Activated CD8-positive, alpha-beta memory T cell treated with anti-CD3 and anti-CD28 coated beads for 4 hours (primary cell): ENCODE results near the gene CHERP.

Experiments
- DNase-seq, 2 donors: peaks; one replicate each; pipeline ENCODE4 v3.0.0-alpha.2; 2020; ENCODE audit warnings: low read depth in 2 of 2

CHERP gene

GRCh38 chr19:16542910-16543472 lies 754 bp upstream of the CHERP start:
- no peak for DNase-seq

GRCh38 chr19:16541526-16542044 lies 652 bp downstream of the CHERP start:
- DNase-seq, result no peak

GRCh38 chr19:16540948-16541347 lies 1.3 kb downstream of the CHERP start:
- no peak for DNase-seq

- no peak for DNase-seq
Measured at GRCh38 chr19:16537111-16537510, 5.1 kb downstream of the CHERP start.

DNA sequence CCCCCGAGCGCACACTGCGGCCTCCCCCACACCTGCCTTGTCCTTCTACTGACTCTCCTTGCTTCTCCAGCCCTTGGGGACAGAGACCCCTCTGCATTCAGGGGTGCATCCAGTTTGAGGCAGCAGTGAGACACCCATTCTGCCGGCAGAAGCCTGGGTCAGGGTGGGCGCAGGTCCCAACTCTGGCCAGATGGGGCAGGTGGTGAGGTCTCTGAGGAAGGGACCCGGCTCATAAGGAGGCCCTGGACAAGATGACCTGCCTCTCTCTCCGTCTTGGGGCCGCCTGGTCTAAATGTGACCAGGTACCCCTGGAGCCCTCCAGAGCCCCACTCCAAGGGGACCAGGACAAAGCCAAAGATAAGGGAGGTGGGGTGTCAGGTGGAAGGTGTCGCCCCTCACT lies 6.1 kb downstream of the CHERP start:
- no peak for DNase-seq

- no peak for DNase-seq
Measured at GRCh38 chr19:16535381-16535780, 6.9 kb downstream of the CHERP start.

DNA sequence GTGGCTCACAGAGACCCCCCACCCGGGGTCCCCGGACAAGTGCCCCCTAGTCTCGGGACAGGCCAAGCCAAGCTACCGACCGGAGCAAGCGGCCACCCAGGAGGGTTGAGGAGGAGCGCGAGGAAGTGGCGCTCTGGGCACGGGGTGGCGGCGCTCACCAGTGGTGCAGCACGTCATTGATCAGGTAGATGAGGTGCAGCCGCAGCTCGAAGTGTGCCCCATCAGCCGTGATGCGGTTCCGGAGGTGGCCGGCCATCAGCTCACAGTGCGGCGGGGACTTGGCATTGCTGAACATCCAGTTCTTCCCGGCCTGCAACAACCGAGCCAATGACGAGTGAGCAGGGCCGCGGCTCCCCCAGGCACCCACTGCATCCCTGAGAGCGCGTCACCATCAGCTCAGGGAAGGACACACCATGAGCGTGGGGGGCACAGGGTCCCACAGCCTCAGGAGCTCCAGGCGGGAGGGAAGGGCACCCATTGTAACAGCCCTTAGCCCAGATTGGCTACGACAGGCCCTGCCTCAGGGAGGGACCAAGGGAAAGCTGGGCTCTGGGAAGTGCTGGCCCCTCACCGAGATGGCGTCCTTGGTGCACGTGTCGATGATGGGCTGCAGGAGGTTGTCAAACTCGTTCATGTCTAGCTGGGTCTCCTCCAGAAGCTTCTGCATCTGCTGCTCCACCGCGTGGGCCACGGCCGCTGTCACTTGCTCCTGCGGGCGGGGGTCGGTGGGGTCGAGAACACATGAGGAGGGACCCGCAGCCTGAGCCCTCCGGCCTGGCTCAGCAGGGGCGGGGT lies 9.6 kb downstream of the CHERP start:
- no peak for DNase-seq

- no peak for DNase-seq
Measured at GRCh38 chr19:16531380-16531669, 10.9 kb downstream of the CHERP start.

DNA sequence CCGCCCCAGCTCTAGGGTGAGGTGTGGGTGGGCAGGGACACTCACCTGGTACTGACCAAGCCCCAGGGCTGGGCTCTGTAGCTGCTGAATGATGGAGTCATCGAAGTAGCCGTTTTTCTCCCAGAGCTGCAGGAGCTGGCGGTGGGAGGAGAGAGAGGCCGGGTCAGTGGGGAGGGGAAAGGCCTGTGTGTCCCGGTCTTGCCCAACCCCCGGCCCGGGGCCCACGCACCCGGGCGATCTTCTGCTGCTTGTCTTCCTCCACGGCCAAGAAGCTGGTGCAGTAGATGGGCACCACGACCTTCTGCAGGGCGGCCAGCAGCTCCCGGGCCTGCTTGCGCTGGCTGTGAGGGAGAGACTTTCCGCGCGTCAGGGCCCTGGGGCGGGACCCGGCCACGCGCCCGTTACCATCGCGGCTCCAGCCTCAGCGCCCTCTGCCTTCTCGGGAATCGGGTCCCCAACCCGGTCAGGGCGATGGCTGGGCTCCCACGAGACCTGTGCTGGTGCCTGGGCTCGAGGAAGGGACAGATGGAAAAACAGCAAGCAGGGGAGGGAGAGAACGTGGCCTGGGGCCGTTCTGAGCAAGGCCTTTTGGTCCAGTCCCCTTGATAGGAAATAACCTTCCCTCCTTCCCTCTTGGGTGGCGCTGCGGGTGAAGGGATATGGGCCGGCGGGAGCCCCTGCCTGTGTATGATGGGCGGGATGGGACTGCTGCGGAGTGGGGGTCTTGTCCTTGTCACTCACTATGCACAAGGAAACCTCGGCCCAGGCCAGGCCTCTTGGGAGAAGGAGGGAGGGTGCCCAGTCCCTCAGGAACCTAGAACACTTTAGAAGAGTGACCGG lies 11.5 kb downstream of the CHERP start:
- no peak for DNase-seq

- no peak for DNase-seq
Measured at GRCh38 chr19:16529466-16530144, 12.6 kb downstream of the CHERP start.

- DNase-seq, result no peak
Measured at GRCh38 chr19:16527971-16528521, 14.2 kb downstream of the CHERP start.

DNA sequence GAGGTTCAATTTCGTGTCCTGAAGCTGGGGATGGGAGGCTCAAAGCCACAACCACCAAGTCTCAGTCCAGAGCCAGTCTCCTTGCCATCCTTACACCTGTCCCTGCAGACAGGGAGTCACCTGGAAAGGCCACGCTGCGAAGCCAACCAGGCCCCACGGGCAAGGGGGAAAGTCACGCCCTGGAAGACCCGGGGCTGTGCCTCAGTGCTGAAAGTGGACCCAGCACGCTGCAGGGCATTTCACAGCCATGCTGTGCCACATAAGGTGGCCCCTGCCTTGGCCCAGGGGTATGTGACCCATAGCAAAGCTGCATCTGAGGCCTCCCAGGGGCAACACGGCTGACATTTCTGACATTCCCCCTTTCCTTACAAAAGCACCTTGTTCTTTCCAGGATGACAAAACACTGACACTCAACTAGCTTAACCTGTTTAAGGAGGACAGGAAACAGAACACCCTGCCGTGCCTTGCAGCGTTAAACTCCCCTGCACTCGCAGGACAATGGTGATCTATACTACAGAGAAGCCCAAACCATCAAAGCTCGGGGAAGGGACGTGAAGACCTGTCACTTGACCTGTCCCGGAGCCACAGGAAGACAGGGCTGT lies 14.8 kb downstream of the CHERP start:
- DNase-seq, result no peak

DNA sequence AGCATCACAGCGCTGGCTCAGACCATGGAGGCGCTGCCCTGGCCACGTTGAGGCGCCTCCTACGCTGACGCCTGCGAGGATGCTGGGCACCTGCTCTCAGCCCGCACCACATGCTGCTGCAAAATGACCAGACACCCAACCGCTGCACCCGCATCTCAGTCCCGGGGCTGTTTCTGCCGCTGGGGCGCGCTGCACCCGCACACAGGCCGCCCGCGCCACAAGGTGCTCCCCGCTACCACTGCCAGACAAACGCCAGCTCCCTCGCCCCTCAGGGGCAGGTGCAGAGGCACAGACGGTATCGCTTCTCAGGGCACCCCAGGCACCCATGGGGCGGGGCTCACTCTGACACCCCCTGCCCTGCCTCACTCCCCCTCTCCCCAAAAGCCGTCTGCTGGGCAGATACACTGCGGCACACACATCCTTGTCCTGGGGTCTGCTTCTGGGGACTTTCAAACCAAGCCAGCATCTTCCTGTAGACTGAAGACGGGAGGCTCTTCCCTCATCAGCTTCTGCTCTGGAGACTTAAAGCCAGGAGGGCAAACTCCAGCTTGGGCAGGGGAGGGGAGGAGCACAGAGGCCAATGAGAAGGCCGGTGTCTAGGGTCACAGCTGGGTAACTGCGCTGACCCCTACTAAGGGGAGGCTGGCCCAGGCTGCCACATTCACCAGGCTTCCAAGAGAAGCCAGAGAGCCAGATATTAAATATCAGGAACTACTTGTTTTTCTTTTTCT lies 16.3 kb downstream of the CHERP start:
- DNase-seq, result no peak

DNA sequence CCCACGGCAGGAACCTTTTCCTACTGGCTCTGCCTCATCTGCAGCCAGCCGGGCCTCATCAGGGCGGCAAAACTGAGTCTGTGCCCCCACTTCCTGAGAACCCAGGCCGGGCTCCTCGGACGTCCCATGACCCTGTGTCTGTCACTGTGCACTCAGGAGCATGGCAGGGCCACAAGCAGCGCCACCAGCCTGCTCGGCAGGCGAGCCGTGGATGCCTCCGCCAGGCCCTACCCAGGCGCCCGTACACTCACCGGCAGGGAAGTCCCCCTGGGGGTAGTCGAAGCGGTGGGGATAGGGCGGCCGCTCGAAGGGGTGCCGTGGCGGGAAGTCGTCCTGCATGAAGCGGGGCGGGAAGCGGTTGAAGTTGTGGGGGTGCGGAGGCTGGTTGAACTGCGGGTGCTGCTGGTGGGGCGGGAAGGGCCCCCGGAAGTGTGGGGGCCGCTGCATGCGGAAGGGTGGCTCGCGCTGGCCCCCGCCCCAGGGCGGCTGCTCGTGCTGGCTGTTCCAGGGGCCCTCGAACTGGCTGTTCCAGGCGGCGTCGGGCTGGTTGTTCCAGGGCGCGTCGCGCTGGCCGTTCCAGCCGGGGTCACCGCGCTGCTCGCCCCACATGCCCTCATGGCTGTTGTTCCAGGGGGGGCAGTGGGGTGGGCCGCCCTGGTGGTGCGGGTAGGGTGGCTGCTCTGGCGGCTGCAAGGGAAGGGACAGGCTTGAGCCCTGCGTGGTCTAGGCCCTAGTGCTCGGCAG lies 17.1 kb downstream of the CHERP start:
- DNase-seq, result no peak

DNA sequence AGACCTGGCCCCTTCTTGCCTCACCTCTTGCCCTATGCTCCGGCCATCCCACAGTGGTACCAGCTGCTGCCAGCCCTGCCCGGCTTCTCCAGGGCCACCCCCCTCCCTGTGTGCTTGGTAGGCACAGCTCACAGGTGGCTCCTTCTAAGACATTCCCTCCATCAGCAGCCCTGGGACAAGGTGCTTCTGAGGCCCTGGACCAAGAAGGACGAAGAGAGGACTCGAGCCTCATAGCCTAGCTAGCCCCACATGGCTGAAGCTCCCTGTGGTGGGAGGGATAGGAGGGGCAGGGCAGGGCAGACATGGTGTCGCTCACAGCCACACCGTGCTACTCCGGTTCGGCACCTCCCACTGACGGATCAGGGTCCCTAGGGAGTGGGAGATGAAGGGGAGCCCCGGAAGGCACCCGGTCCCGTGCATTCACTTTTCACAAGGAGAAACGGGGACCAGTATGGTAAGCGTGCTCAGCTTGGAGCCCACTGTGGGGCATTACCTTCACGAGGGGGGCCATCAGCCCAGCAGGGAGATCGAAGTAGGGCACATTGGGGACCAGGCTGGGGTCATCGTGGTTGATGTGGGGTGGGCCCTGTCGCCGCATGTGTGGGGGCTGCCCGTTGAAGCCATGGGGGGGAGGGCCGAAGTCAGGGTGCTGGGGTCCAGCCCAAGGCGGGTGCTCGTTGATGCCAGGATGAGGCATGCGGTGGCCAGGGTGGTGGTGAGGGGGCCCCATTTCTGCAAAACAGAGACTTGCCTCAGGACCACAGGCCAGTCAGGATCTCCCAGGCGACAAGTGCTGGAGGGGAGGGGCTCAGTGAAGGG lies 19.5 kb downstream of the CHERP start:
- DNase-seq, result no peak

- no peak for DNase-seq
Measured at GRCh38 chr19:16521715-16522289, 20.4 kb downstream of the CHERP start.

DNA sequence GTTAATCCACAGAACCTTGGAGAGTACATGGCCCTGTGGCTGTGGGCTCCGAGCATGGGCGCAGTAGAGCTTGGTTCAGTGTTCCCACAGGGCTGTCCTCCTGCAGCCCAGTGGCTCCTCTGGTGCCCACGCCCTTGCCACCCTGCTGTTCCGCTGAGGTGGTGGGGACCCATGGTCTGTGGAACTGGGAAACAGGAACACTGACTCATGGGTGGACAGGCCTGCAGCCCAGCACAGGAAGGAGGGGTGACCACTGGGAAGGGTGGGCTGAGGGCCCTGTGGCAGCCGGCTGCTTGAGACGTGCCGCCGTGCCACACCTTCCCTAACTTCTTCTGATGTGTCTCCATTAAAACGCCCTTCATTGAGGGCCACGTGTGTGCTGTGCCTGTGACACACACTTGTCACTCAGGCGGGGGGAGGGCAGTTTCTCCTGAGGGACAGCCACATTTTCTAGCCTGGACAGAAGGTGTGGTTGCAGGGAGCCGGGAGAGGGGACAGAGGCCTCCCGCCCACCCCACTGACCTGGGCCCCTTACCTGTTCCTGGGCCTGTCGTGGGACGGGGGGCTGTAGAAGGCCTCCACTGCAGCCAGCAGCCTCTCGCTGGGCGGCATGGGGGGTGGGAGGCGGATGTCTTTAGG lies 21.1 kb downstream of the CHERP start:
- DNase-seq, result no peak
